Uterine smooth muscle cell (primary cell): ENCODE data around the gene HSPB7. TPM values are rescaled to one million over a fixed set of nuclear protein-coding genes. Genes with fewer than 3 reads are reported as not detected.

Experiments
- total RNA-seq: library from RNA; depleted of rRNA; stranded (reverse); fragments of >200 nt; gene quantifications from 2 replicates; pipeline ENCODE4 v1.2.3, GENCODE V29; 2014

HSPB7 gene
- total RNA-seq, result 2.3 and 13.5 TPM in 2 replicates

GRCh38 chr1:16017461-16018303, at the start of gene HSPB7:
Gene HSPB7 (minus strand): TSS chr1:16018043. CDS start chr1:16017963, 80 bp downstream.

GRCh38 chr1:16043521-16043920, 25.7 kb upstream of the HSPB7 start, which contains the start of gene CLCNKB:
Gene CLCNKB (plus strand): TSS chr1:16043782. CDS start chr1:16044493, 711 bp downstream.

GRCh38 chr1:16021681-16022080, 3.8 kb upstream of the HSPB7 start, which contains the start of gene CLCNKA:
Gene CLCNKA (plus strand): TSS chr1:16022036. CDS start chr1:16022620, 584 bp downstream.

GRCh38 chr1:15975805-15976680, 41.8 kb downstream of the HSPB7 start, which contains the start of gene ZBTB17:
Gene ZBTB17 (minus strand): TSS chr1:15976101. CDS start chr1:15948495, 27,606 bp downstream.

Other genes with a start within 250 kb of the HSPB7 start
- gene UQCRHL, start 210.4 kb downstream of the HSPB7 start, total RNA-seq, result 2.4 and 2.6 TPM in 2 replicates
- 20.3 and 23.6 TPM in 2 replicates for gene SPEN, start 170.3 kb downstream of the HSPB7 start, total RNA-seq
- 44.0 and 47.1 TPM in 2 replicates for gene ZBTB17, start 41.9 kb downstream of the HSPB7 start, total RNA-seq
- not detected in 2 replicates for gene SRARP, start 13.8 kb downstream of the HSPB7 start, total RNA-seq
- not detected in 2 replicates for gene CLCNKA, start 4.0 kb upstream of the HSPB7 start, total RNA-seq
- under 0.01 and 0.12 TPM in 2 replicates for gene CLCNKB, start 25.7 kb upstream of the HSPB7 start, total RNA-seq
- gene FAM131C, start 55.6 kb upstream of the HSPB7 start, total RNA-seq, result 0.33 and 0.50 TPM in 2 replicates
- 30.3 and 38.4 TPM in 2 replicates for gene EPHA2, start 138.0 kb upstream of the HSPB7 start, total RNA-seq
- gene ARHGEF19, start 194.6 kb upstream of the HSPB7 start, total RNA-seq, result 3.8 and 7.7 TPM in 2 replicates
- gene CPLANE2, start 219.1 kb upstream of the HSPB7 start, total RNA-seq, result 10.1 and 14.4 TPM in 2 replicates